SK-N-SH (cell line): Measurements from ENCODE around the gene GPATCH1.

Source experiments
- CHD2 ChIP-seq: fragments of 150-350 bp; IDR thresholded peaks from 2 replicates; pipeline ENCODE4 v1.6.1; 2018; ENCODE audit warnings: low read length; ENCODE audit not compliant: partially characterized antibody
- CTCF ChIP-seq: fragments of 200-600 bp; sonication (generic); IDR thresholded peaks from 2 replicates; pipeline ENCODE4 v1.6.1; 2017; ENCODE audit warnings: antibody characterized with exemption, mild to moderate bottlenecking, moderate library complexity
- EP300 ChIP-seq, 2 experiments: IDR thresholded peaks; 2 replicates each; pipeline versions ENCODE4 v1.4.0 to v1.6.1; 2012; ENCODE audit warnings: borderline replicate concordance in 1 of 2, low read depth in 1 of 2, low read length in 1 of 2
- FOXM1 ChIP-seq: IDR thresholded peaks from 2 replicates; pipeline ENCODE4 v1.4.0; 2012; ENCODE audit warnings: low read depth, mild to moderate bottlenecking
- JUND ChIP-seq: IDR thresholded peaks from 2 replicates; pipeline ENCODE4 v1.4.0; 2012
- NFIC ChIP-seq: IDR thresholded peaks from 2 replicates; pipeline ENCODE4 v1.4.0; 2012; ENCODE audit warnings: borderline replicate concordance
- RAD21 ChIP-seq: IDR thresholded peaks from 2 replicates; pipeline ENCODE4 v1.6.1; 2012; ENCODE audit warnings: mild to moderate bottlenecking, low read length
- SIN3A ChIP-seq: IDR thresholded peaks from 2 replicates; pipeline ENCODE4 v1.6.1; 2012; ENCODE audit warnings: low read depth, mild to moderate bottlenecking, low read length, moderate library complexity, borderline replicate concordance
- TCF12 ChIP-seq: IDR thresholded peaks from 2 replicates; pipeline ENCODE4 v1.4.0; 2012
- YY1 ChIP-seq: IDR thresholded peaks from 2 replicates; pipeline ENCODE4 v1.4.0; 2012; ENCODE audit warnings: low read depth, mild to moderate bottlenecking
- ZBTB33 ChIP-seq: IDR thresholded peaks from 2 replicates; pipeline ENCODE4 v1.4.0; 2012; ENCODE audit warnings: low read depth, borderline replicate concordance
- TF ChIP-seq, protein P1 (sequence below): IDR thresholded peaks from 2 replicates; pipeline ENCODE4 v1.4.0; 2012; ENCODE audit warnings: low read depth

DNA sequence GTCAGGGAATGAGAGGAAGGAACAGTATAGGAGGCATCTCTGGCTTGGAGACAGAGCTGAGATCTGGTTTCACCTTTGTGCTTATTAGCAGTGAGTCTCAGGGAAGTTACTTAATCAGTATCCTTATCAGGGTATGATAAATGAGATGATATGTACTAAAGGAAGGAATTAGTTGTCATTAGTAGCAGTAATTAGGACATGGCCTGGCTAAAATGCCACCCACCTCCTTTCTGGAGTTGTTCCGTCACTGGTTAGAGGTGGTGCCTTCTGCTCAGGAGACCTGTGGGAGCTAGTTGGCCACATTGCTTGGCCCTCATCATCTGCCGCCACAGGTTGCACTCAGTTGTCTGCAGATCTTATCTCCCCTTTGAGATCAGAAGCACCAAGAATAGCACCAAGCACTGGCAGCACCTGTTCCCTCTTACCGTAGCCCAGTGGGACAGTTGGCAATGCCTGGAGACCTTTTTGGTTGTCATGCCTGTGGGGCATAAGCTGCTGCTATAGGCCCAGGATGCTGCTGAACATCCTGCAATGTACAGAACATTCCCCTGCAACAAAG is 4.7 kb downstream of the GPATCH1 start:
- TF ChIP-seq ZBTB33 (no peak), CTCF (no peak), JUND (no peak), CHD2 (no peak), SIN3A (no peak), TCF12 (no peak), YY1 (no peak), FOXM1 (no peak), RAD21 (no peak), EP300 (IDR thresholded peaks at IDR 0.05; ENCODE audit: borderline replicate concordance in 1 of 2, low read depth in 1 of 2, low read length in 1 of 2) (no peak), NFIC (no peak)
- TF ChIP-seq, protein P1, sequence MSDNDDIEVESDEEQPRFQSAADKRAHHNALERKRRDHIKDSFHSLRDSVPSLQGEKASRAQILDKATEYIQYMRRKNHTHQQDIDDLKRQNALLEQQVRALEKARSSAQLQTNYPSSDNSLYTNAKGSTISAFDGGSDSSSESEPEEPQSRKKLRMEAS, result no peak
